HG03521 (cell line): ENCODE results near the gene CSDE1.

Experiments used
- ATAC-seq: cut with Tn5 transposase; IDR thresholded peaks from one replicate; pipeline ENCODE4 v1.9.1; 2021; ENCODE audit warnings: mild to moderate bottlenecking, moderate library complexity; ENCODE audit not compliant: unreplicated experiment

The CSDE1 gene

DNA sequence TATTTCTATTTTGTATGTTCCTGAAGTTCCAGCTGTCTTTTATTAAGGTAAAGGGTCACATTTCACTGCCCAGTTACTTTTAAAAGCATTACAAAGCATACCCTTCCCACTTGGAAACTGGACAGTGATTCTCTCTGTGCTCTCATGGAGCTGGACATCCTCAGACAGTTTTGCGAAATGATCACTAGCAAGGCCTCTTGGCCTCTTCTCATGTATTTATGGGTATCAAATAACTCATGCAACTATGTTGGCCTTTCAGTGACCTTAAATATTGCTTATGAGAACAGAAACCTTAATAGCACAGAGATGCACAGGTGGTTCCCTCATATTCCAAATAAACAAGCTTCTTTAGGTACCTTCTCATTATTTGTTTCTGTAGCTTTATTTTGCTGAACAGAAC lies 54.5 kb downstream of the CSDE1 start:
- ATAC-seq, result no peak

- ATAC-seq, result no peak
Observed at GRCh38 chr1:114702737-114703136, 55.0 kb downstream of the CSDE1 start.

GRCh38 chr1:114701931-114702330 lies 55.9 kb downstream of the CSDE1 start:
- ATAC-seq, result no peak

GRCh38 chr1:114700036-114700600 lies 57.7 kb downstream of the CSDE1 start:
- no peak for ATAC-seq

GRCh38 chr1:114696810-114697209 lies 61.0 kb downstream of the CSDE1 start:
- ATAC-seq, result no peak

- no peak for ATAC-seq
Observed at GRCh38 chr1:114695430-114696058, 62.2 kb downstream of the CSDE1 start, which contains the start of gene AMPD1. Gene AMPD1, minus strand, starts transcription at chr1:114695546. Its CDS starts 75 bp downstream, at chr1:114695471.

GRCh38 chr1:114694540-114695310 lies 63.1 kb downstream of the CSDE1 start:
- ATAC-seq, result no peak

GRCh38 chr1:114692947-114693346 lies 64.8 kb downstream of the CSDE1 start:
- ATAC-seq, result no peak

GRCh38 chr1:114691061-114691460 lies 66.7 kb downstream of the CSDE1 start:
- no peak for ATAC-seq

DNA sequence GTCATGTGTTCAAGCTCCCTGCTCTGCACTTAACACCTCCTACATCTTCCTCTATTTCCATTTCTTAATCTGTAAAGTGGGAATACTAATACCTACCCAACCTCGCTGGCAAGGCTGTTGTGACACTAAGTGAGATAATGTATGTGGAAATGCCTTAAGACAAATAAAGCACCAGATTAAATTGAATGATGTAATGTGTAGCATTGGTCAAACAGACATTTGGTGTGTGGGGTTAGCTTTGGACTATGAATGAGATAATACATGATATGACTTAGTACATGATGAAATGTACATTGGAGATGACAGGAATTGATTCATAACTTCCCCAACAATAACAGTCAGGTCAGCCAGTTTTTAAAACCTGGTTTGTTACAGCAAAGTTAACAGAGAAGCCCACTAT lies 67.6 kb downstream of the CSDE1 start:
- no peak for ATAC-seq

DNA sequence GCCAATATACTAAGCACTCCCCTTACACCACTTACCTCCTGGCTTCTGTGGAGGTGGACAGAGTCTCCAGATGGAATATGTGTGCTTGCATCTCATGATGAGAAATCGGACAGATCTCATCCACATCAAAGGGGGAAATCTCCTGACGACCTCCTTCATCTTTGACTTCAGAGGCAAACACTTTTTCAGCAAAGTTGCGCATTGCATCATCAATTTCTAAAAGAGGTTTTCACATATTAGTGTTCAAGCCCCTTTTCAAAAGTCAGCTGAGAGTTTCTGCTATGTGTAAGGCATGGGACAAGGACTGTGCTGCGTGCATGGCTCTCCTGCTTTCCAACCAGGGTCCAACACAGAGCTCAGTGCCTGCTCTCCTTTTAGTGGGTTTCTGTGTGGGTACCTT lies 69.3 kb downstream of the CSDE1 start:
- no peak for ATAC-seq

GRCh38 chr1:114685851-114686250 lies 71.9 kb downstream of the CSDE1 start:
- no peak for ATAC-seq

DNA sequence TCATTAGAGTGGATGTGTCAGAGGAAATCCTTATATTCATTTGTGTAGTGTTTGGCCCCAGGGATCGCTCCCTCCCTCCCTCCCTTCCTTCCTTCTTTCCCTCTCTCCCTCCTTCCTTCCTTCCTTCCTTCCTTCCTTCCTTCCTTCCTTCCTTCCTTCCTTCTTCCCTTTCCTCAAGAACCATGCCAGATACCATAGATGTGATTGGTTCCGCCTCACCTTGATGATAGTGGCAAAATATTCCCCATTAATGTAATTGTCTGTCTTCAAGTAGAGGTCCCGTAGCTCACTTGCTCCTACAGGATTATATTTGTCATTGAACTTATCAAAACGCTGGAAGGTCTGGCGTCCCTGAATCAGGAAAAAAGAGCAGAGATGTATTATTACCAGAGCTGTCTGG lies 80.1 kb downstream of the CSDE1 start:
- no peak for ATAC-seq

DNA sequence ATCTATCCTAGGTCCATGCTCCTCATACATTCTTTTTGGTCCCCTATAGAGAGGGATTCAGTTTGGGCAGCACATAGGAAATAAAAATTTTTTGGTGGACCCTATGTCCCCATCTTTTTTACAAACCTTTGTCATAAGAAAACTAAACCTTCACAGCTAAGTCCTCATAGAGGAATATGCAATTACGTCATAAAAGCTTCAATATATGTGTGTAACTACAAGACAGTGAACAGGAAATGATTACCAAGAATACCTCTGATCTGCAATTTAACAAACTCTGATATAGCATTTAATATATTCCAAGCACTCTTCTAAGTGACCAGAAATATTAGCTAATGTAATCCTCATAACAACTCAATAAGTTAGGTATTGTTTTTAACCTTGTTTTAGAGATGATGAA lies 81.7 kb downstream of the CSDE1 start:
- ATAC-seq, result no peak

- ATAC-seq, result no peak
Observed at GRCh38 chr1:114671939-114672275, 85.9 kb downstream of the CSDE1 start.

DNA sequence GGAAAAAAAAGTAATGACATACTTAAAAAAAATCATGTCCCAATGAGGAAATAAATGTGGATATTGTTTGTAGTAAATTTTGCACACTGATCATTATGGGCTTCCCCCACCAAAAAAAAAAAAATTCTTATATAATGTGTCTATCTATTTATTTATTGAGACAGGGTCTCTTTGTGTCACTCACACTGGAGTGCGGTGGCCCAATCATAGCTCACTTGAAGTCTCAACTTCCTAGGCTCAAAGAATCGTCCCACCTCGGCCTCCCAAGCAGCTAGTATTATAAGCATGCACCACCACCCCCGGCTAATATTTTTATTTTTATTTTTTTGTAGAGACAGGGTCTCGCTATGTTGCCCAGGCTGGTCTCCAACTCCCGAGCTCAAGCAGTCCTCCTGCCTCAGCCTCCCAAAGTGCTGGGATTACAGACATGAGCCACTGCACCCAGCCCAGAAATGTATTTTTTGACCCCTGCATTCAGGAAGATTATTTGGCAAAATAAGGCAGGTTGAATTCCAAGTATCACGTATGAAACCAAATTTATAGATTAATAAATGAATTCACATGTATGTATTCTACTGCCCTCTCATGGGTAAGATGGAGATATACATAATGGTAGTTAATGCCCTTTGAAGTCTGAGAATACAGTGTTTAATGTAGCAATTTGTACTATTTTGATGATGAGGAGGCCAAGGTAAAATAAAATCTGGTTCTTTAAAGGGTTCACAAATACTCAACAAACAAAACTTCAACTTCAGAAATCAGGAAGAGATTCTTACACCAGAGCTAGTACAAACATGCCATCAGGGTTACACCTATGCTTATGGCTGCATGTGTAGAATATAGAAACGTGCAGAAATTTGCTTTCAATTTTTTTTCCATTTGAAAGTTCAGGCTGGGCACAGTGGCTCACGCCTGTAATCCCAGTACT lies 86.5 kb downstream of the CSDE1 start:
- ATAC-seq, result no peak

- peak; percentile 99 for ATAC-seq
Observed at GRCh38 chr1:114670083-114671010, 87.4 kb downstream of the CSDE1 start.

DNA sequence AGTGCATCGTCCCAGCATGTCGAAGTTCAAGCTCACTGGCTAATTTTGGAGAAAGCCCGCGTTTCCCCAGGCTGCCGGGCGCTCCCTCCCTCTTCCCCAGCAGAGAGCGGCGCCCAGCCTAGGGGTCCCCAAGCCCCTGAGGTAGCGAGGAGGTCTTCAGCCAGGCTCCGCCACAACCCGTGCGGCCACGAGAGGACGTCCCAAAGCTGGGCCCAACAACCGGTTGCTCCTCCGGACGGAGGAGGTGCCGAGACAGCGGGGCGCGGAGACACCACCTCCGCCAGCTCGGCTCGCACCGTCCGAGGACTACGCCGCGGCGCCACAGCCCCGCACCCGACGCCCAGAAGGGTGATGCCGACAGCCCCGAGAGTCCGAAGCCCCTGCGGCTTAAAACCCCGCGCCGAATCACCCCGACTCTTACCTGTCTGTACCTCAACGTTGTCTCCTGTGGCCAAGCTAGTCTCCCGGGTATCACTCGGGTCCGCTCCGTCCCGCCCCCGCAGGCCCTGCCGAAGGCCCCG lies 88.2 kb downstream of the CSDE1 start, which contains the start of gene DENND2C:
TSS of gene DENND2C (minus strand) at position 488 of the 521 bp plus-strand sequence. CDS start 44,065 bp downstream, outside the sequence.
- peak; percentile 39 for ATAC-seq

DNA sequence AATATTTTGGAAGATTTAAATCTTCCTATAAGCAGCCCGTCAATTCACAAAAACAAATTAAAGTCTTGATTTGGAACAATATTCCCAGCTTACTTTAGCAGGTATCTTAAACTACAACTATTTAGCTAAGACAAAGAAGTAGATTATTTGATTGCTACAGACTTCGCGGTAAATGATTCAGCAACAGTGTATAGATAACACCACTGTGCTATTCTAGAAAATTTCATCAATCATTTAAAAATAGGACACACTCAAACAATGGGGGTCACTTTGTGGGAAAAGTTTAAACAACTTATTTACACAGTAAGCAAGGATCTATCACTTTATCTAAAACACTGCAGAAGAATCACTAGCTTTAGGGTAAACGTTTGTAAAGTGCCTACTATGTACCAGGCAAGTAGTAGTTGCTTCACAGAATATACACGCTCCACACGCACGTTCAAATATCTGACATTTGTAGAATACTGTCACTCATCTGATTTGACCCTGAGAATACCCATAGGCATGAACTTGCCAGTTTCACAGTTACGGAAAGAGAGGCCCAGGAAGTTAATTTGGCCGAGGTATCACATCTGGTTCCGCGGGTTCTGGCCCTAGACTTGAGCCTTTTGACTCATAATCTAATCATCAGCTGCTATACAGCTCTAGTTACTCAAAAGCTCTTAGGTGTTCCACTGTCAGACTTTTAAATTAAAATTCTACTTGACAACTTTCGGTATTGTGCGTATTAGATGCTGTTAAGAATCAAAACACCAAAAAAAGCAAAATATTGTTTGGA lies 88.8 kb downstream of the CSDE1 start:
- ATAC-seq, result no peak
